K562 (cell line): ENCODE results near the gene GON4L. TPM values are rescaled to one million over a fixed set of nuclear protein-coding genes. Genes with fewer than 3 reads are reported as not detected.

ENCODE experiments used
- ATF1 ChIP-seq, 2 experiments: fragments of 450-650 bp in 1 of 2; IDR thresholded peaks; 2 replicates each; pipeline ENCODE4 v1.6.1; 2016; ENCODE audit warnings: missing compliant biosample characterization in 1 of 2, missing genetic modification characterization in 1 of 2
- CCAR2 ChIP-seq: fragments of 200-400 bp; formaldehyde crosslinking; IDR thresholded peaks from 2 replicates; pipeline ENCODE4 v1.6.1; 2017; ENCODE audit warnings: mild to moderate bottlenecking, low read depth, low read length
- CEBPG ChIP-seq, 3 experiments: fragments of 200-800 bp in 1 of 3; sonication (Bioruptor generic) in 1 of 3; sonication (generic) in 1 of 3; formaldehyde crosslinking in 1 of 3; IDR thresholded peaks in 2 of 3; conservative IDR thresholded peaks in 1 of 3; 2 replicates each; pipeline versions ENCODE4 v1.6.1 to v1.8.0; 2016 to 2022; ENCODE audit warnings: missing compliant biosample characterization in 2 of 3, missing genetic modification characterization in 2 of 3, mild to moderate bottlenecking in 1 of 3, missing genetic modification reagents in 1 of 3
- CREB1 ChIP-seq, 2 experiments: sonication (generic) in 1 of 2; formaldehyde crosslinking in 1 of 2; IDR thresholded peaks; 2 replicates each; pipeline versions ENCODE4 v1.6.1 to v1.8.0; 2012 to 2022; ENCODE audit warnings: inconsistent platforms in 1 of 2, mild to moderate bottlenecking in 1 of 2, missing genetic modification reagents in 1 of 2, moderate library complexity in 1 of 2
- DACH1 ChIP-seq: fragments of 450-650 bp; IDR thresholded peaks from 2 replicates; pipeline ENCODE4 v1.6.1; 2018; ENCODE audit not compliant: partially characterized antibody
- DDX20 ChIP-seq: fragments of 450-650 bp; IDR thresholded peaks from 2 replicates; pipeline ENCODE4 v1.6.1; 2016; ENCODE audit warnings: missing genetic modification characterization, low read depth, mild to moderate bottlenecking, missing compliant biosample characterization, moderate library complexity
- GABPA ChIP-seq: fragments of 200-800 bp; sonication (Bioruptor generic); conservative IDR thresholded peaks from 2 replicates; pipeline ENCODE4 v1.6.1; 2016; ENCODE audit warnings: low read depth, missing genetic modification characterization, missing compliant biosample characterization
- JUN ChIP-seq, 2 experiments: sonication (generic) in 1 of 2; formaldehyde crosslinking in 1 of 2; IDR thresholded peaks; 2 replicates each; pipeline versions ENCODE4 v1.6.1 to v1.8.0; 2012 to 2022; ENCODE audit warnings: borderline replicate concordance in 2 of 2, mild to moderate bottlenecking in 2 of 2, improper control_type of control experiment in 1 of 2, low read depth in 1 of 2, low read length in 1 of 2, missing genetic modification reagents in 1 of 2
- NELFE ChIP-seq: IDR thresholded peaks from 2 replicates; pipeline ENCODE4 v1.6.1; 2011; ENCODE audit warnings: mild to moderate bottlenecking; ENCODE audit not compliant: insufficient read depth, insufficient read length
- NEUROD1 ChIP-seq: fragments of 150-350 bp; IDR thresholded peaks from 2 replicates; pipeline ENCODE4 v1.6.1; 2014; ENCODE audit warnings: borderline replicate concordance, low read length, low read depth; ENCODE audit not compliant: partially characterized antibody
- NFRKB ChIP-seq: fragments of 450-650 bp; IDR thresholded peaks from 2 replicates; pipeline ENCODE4 v1.6.1; 2016; ENCODE audit warnings: low read depth
- NR4A1 ChIP-seq, 2 experiments: fragments of 250-450 bp in 1 of 2; fragments of 450-650 bp in 1 of 2; sonication (Bioruptor Pico) in 1 of 2; IDR thresholded peaks; 2 replicates each; pipeline versions ENCODE4 v1.4.0 to v1.6.1; 2016 to 2020; ENCODE audit warnings: mild to moderate bottlenecking in 2 of 2, missing compliant biosample characterization in 1 of 2, missing genetic modification characterization in 1 of 2, moderate library complexity in 1 of 2
- SMARCE1 ChIP-seq: fragments of 450-650 bp; IDR thresholded peaks from 2 replicates; pipeline ENCODE4 v1.7.1; 2016; ENCODE audit warnings: mild to moderate bottlenecking
- SP1 ChIP-seq: sonication (generic); formaldehyde crosslinking; IDR thresholded peaks from 2 replicates; pipeline ENCODE4 v1.8.1; 2022; ENCODE audit warnings: mild to moderate bottlenecking, missing genetic modification reagents
- YY1 ChIP-seq, 3 experiments: IDR thresholded peaks; 2 replicates each; pipeline ENCODE4 v1.6.1; 2011; ENCODE audit warnings: low read length in 2 of 3, mild to moderate bottlenecking in 2 of 3, moderate library complexity in 2 of 3, borderline replicate concordance in 1 of 3, control low read depth in 1 of 3, low read depth in 1 of 3; ENCODE audit not compliant: insufficient read depth in 3 of 3, insufficient replicate concordance in 2 of 3, control insufficient read depth in 1 of 3, insufficient read length in 1 of 3; ENCODE audit errors: extremely low read depth in 1 of 3
- ZFX ChIP-seq: sonication (generic); formaldehyde crosslinking; IDR thresholded peaks from 2 replicates; pipeline ENCODE4 v1.8.0; 2022; ENCODE audit warnings: mild to moderate bottlenecking, missing genetic modification reagents, moderate library complexity
- ZNF41 ChIP-seq: fragments of 250-450 bp; sonication (Bioruptor Pico); conservative IDR thresholded peaks from 2 replicates; pipeline ENCODE4 v1.4.0; 2020; ENCODE audit warnings: mild to moderate bottlenecking
- polyA plus RNA-seq, 8 experiments: library from polyadenylated mRNA; depleted of rRNA in 4 of 8; stranded (reverse) in 5 of 8; unstranded in 3 of 8; fragments of >200 nt; fragmentation: Nextera tagmentation in 2 of 8; fragmentation: Illumina TruSeq in 1 of 8; extraction: Ambion mirVana in 2 of 8; extraction: Trizol in 1 of 8; gene quantifications; 2 replicates each; pipeline versions ENCODE4 v1.2.1 to v1.2.3, GENCODE V29; 2011 to 2014; ENCODE audit warnings: inconsistent platforms in 1 of 8, missing spikeins in 1 of 8
- total RNA-seq, 7 experiments: library from RNA; depleted of rRNA in 6 of 7; stranded (reverse); fragments of >200 nt in 6 of 7; fragmentation: Illumina TruSeq in 2 of 7; extraction: Trizol in 2 of 7; gene quantifications; 2 replicates each; pipeline versions ENCODE4 v1.2.1 to v1.2.3, GENCODE V29; 2011 to 2021; ENCODE audit warnings: low replicate concordance in 1 of 7
- TF ChIP-seq, protein P1 (sequence below), 2 experiments: fragments of 450-650 bp in 1 of 2; sonication (generic) in 1 of 2; formaldehyde crosslinking in 1 of 2; IDR thresholded peaks in 1 of 2; conservative IDR thresholded peaks in 1 of 2; 2 replicates each; pipeline versions ENCODE4 v1.6.1 to v1.8.1; 2016 to 2023; ENCODE audit warnings: mild to moderate bottlenecking in 2 of 2, moderate library complexity in 2 of 2, inconsistent platforms in 1 of 2, missing genetic modification reagents in 1 of 2
- TF ChIP-seq, protein P2 (sequence below): fragments of 200-800 bp; sonication (Bioruptor generic); IDR thresholded peaks from 2 replicates; pipeline ENCODE4 v1.6.1; 2017; ENCODE audit warnings: missing genetic modification characterization, missing compliant biosample characterization

Gene GON4L
- total and polyA plus RNA-seq, 9 of the 15 experiments (the other 6 are each of a cell fraction or from before 2014, with no cell fraction given) = 20.2 to 47.4 (median 33.6) TPM

DNA sequence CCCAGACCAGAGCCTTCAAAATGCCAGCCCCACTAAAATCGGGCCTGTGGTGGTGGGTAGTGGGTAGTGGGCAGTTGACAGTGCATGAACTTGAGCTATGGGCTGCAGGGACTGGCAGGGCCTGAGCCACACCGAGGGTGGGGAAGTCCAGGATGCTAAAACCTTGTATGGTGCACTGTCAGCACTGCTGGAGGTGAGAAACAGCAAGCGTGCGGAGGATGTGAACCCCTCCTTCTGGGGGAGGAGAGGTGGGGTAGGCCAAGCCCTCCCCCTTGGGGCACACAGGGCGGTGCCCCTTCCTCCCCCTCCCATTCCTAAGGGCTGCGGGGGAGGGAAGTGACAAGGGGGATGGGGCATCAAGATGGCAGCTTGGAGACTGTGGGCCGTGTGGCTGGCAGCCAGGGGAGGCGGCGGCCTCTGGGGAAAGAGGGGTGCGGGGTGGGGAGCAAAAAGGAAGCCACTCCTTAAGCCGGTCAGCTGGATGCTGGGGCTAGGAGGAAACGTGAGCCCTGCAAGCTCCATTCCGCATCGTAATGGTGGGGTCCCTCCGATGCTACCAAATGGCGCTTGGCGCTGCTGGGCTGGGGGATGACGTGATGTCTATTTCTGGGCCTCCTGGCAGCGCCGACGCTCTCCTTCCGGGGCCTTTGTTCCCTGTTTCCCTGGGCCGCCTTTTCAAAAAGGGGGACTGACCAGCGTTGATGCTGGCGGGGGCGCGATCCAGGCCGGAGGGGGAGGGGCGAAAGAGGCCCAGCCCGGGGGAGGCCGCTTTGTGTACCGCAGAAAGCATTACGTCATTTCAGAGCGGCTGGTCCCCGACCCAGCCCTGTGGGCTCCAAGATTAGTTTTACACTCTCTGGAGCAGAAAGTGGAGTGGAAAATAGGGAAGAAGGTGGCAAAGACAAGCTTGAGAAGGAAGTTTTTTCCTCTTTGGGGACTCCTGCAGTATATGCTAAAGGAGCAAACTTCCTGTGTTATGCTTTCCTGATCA, 3.2 kb upstream of the GON4L start (continued):
- TF ChIP-seq, protein P1, sequence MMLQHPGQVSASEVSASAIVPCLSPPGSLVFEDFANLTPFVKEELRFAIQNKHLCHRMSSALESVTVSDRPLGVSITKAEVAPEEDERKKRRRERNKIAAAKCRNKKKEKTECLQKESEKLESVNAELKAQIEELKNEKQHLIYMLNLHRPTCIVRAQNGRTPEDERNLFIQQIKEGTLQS (IDR thresholded peaks at IDR 0.05) = peak; percentile 98
- TF ChIP-seq, protein P1 (CRISPR knock-in tag; conservative IDR thresholded peaks at IDR 0.05) = 0 out of 2 replicates have a peak, but pooled peaks have one; percentile 69
- TF ChIP-seq ZNF41 (CRISPR knock-in tag) (no peak), ZFX (peak; percentile 72), NELFE (no peak), DACH1 (peak; percentile 7), SMARCE1 (peak; percentile 58; the same call in 1 of the 2 replicates), DDX20 (tag) (no peak), GABPA (tag) (0 out of 2 replicates have a peak, but pooled peaks have one; percentile 16), ATF1 (CRISPR knock-in tag; IDR thresholded peaks at IDR 0.05) (no peak), ATF1 (tag; IDR thresholded peaks at IDR 0.05) (peak; percentile 79), CEBPG (CRISPR knock-in tag; IDR thresholded peaks at IDR 0.05) (0 out of 2 replicates have a peak, but pooled peaks have one; percentile 39), CEBPG (tag; conservative IDR thresholded peaks at IDR 0.05 in 1 of 2, IDR thresholded peaks at IDR 0.05 in 1 of 2) (peak; percentile 19 to 77; a peak in 2 of 4 replicates), JUN (IDR thresholded peaks at IDR 0.05; ENCODE audit: borderline replicate concordance, low read depth, low read length) (peak; percentile 93), JUN (CRISPR knock-in tag; IDR thresholded peaks at IDR 0.05; ENCODE audit: borderline replicate concordance) (peak; percentile 95), YY1 (IDR thresholded peaks at IDR 0.05; ENCODE audit: borderline replicate concordance in 1 of 3, control insufficient read depth in 1 of 3, extremely low read depth in 1 of 3, insufficient read depth in 3 of 3, insufficient read length in 1 of 3, insufficient replicate concordance in 2 of 3, low read depth in 1 of 3, low read length in 2 of 3) (peak in 2 of 3 experiments; percentile 76 to 86), NR4A1 (CRISPR knock-in tag; IDR thresholded peaks at IDR 0.05) (no peak), NR4A1 (tag; IDR thresholded peaks at IDR 0.05) (no peak), CCAR2 (no peak), SP1 (CRISPR knock-in tag) (no peak), CREB1 (IDR thresholded peaks at IDR 0.05) (peak; percentile 38; the same call in 1 of the 2 replicates), CREB1 (CRISPR knock-in tag; IDR thresholded peaks at IDR 0.05) (peak; percentile 41; the same call in 1 of the 2 replicates), NFRKB (no peak), NEUROD1 (peak; percentile 12)
- TF ChIP-seq, protein P2, sequence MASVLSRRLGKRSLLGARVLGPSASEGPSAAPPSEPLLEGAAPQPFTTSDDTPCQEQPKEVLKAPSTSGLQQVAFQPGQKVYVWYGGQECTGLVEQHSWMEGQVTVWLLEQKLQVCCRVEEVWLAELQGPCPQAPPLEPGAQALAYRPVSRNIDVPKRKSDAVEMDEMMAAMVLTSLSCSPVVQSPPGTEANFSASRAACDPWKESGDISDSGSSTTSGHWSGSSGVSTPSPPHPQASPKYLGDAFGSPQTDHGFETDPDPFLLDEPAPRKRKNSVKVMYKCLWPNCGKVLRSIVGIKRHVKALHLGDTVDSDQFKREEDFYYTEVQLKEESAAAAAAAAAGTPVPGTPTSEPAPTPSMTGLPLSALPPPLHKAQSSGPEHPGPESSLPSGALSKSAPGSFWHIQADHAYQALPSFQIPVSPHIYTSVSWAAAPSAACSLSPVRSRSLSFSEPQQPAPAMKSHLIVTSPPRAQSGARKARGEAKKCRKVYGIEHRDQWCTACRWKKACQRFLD (CRISPR knock-in tag) = peak; percentile 34; the same call in 1 of the 2 replicates
